Measurements from ENCODE around the gene NME4.
"Not testable (repeated sequence)": the region's sequence is repeated elsewhere in the genome, so short reads cannot be mapped to it uniquely, and the experiment has no call there.

NME4 gene

DNA sequence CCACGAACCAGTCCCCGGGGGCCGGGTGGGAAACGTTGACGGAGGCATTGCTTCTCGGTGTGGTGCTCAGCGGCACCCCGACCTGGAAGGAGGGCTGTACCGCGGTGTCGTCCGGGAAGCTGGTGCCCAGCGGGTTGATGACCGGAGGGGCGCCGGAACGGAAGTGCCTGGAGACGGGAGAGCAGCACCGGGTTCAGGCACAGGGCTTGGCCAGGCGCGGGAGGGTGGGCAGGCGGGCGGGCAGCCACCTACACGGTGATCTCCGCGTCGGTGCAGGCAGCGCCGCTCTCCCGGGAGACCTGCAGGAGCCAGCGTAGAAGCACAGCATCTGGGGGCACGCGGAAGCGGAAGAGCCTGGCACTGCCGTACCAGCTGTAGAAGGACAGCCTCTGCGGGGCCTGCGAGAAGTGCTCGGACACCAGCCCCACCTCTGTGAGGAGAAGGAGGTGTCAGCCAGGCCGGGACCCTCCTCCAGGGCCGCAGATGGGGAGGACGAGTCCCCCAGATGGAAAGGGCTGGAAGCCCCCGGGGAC is 19.5 kb upstream of the NME4 start:
- DNase-seq (ENCODE audit: low spot score): no peak

DNA sequence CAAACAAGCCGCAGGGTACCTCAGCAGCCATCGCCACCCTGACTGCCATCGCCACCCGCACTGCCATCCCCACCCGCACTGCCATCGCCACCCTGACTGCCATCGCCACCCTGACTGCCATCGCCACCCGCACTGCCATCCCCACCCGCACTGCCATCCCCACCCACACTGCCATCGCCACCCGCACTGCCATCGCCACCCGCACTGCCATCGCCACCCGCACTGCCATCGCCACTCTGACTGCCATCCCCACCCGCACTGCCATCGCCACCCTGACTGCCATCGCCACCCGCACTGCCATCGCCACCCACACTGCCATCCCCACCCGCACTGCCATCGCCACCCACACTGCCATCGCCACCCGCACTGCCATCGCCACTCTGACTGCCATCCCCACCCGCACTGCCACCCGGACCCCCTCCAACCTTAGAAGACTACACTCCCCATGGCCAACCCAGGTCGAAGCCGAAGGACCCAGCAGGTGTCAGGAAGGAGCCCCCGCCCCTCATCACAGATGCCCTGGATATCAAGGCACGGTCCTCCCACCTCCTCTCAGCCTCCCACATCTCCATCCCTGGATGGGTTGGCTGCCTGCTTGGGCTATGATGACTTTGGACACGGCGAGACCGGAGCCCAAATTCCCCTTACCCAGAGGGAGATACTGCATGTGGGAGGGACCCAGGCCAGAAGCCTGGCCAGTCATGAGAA is 18.7 kb upstream of the NME4 start:
- not testable (repeated sequence) for DNase-seq (ENCODE audit: low spot score)

DNA sequence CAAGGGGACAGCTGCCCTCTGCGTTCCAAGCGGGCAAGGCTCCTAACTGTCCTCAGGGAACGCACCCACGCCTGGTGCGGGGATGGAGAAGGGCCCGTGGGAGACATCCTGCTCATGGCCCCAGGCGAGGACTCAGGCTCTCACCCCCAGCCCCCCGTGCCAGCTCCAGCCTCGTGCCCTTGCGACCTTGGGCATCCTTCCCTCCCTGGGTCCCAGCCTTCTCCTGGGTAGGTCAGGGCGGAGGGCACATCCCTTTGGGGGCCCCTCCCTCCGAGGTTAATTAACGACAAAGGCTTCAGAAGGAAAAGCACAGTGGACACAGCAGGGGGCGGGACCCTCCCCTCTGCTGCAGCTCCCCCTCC is 18.2 kb upstream of the NME4 start:
- DNase-seq (ENCODE audit: low spot score): no peak

DNA sequence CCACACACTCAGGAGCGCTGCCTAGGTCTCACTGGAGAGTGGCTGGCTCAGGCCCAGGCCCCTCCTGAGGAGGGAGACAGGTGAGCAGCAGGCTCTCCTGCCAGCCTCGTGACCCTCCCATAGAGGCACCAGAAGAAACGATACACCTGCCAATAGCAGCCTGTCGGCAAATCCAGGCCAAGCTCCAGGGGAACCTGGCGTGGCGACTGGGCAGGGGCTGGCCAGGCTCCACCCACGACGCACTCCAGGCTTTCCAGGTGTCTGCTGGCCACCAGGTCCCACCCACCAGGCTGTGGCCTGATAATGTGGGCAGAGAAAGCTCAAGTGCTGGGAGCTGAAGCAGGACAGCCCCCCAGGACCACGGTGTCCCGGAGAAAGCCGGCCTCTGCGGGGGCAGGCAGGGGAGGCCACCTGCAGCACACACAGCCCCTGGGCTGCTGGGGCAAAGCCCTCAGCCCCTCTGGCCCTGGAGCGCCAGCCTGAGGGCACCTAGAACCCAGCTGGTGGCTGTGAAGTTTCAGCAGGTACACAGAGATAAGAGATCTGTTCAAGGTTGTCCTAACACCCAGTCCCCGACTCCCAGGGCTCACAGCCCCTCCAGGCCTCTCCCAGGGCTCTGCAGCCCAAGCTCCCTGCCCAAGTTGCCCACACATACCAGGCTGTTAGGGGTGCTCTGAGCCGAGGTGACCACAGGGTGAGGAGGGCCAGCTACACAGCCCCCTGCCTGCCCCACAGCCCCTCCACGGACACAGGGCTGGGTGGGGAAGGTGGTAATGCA is 17.6 kb upstream of the NME4 start:
- no peak for DNase-seq (ENCODE audit: low spot score)

DNA sequence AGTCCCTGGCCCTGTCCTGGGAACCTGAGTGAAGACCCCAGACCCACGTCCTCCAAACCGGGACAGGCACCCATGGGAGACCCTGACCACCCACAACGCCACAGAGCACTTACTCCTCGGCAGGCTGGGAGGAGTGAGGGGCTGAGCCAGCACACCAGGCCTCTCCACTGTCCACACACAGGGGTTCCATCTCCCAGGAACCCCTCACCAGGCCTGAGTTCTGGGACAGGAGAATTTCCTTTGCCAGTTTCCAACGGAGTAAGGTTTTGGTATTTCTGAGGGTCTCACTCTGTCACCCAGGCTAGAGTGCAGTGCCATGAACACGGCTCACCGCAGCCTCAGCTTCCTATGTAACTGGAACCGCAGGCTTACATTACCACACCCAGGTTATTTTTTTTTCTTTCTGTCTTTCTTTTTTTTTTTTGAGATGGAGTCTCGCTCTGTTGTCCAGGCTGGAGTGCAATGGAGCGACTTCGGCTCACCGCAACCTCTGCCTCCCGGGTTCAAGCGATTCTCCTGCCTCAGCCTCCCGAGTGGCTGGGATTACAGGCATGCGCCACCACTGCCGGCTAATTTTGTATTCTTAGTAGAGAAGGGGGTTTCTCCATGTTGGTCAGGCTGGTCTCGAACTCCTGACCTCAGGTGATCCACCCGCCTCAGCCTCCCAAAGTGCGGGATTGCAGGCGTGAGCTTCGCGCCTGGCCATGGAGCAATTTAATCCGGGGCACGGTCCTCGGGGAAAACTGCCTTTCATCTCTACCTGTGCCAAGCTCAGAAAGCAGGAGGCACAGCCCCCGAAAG is 16.8 kb upstream of the NME4 start:
- DNase-seq (ENCODE audit: low spot score): no peak

DNA sequence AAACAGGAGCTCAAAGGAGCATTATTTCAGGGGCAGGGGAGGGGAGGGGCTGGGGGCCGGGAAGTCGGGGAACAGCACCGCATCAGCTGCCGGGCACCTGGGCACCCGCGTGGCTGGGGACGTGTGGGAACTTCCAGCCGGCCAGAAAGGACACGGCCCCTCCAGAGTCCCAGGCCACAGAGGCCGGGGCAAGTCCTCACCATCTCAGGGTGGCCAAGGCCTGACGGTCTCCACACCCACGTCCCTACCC is 16.3 kb upstream of the NME4 start:
- no peak for DNase-seq (ENCODE audit: low spot score)

DNA sequence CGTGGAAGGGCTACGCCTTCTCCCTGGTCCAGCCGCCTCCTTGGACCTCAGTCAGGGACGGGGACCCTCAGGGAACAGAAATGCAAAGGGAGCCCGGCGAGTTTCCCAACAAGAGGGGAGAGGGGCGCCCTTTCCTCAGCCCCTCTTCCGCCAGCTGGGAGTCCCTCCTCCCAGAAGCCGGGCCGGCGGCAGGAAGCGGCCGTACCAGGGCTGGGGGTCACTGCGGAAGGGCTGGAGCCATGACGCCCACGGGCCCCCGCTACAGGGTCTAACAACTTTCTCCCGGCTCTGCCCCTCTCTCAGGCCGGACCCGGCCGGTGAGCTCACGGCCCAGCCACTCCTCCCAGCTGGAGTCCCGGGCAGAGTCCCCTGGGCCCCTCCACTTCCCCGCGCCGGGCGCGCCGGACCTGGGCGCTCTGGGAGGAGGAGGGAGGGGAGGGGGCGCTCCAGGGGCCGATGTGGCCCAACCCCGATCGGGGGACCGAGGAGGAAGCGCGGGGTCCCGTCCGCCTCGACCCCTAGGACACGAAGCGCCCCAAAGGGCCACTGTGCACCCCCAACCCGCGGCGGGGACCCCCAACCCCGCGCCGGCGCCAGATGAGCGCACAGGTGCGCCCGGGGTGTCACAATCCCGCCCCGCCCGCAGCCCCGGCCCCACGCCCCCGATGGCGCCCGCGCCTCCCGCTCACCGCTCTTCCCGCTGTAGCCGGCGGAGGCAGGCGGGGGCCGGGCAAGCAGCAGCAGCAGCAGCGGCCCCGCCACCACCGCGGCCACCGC is 15.8 kb upstream of the NME4 start:
- DNase-seq (ENCODE audit: low spot score): no peak

DNA sequence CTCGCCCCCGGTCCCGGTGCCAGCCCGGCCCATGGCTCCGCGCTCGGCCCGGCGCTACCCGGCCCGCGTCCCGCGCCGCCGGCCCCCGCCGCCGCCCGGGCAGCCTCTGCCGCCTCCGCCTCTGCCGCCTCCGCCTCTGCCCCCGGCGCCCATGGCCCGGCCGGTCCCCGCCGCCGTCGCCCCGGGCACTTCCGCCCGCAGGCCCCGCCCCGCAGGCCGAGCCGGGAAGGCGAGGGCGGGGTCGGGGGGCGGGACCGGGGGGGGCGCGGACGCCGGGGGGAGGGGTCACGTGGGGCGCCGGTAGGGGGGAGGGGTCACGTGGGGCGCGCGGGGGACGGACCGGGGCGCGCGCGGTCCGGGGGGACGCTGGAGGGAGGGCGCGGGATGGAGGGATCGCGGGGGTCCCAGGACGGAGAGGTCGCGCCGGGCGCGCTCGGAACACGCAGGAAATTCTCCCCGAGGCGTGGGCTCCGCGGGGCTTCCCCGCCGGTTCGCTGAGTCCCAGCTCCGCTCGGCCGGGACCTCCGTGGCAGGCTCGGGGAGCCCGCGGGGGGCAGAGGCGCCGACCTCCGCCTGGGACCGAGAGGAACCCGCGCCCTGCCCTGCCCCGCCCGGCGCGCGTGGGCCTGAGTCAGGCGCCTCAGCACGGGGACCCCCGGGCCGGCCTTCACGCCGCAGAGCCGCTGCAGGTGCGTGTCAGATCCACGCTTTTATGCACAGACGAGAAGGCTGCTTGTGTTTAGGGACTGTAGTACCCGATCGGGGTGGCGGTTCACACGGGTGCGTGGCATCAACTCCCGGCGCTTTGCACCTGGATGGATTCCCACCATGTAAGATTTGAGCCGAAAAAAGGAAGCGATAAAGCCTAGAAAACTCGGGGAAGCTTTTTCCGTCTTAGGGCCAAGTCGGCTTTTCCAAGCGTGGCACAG is 14.9 kb upstream of the NME4 start, which contains the start of gene PGAP6:
Gene PGAP6, minus strand, starts transcription at position 190 of the 929 bp plus-strand sequence. Its CDS starts 157 bp downstream, at position 33.
- peak; percentile 77 for DNase-seq (ENCODE audit: low spot score)

DNA sequence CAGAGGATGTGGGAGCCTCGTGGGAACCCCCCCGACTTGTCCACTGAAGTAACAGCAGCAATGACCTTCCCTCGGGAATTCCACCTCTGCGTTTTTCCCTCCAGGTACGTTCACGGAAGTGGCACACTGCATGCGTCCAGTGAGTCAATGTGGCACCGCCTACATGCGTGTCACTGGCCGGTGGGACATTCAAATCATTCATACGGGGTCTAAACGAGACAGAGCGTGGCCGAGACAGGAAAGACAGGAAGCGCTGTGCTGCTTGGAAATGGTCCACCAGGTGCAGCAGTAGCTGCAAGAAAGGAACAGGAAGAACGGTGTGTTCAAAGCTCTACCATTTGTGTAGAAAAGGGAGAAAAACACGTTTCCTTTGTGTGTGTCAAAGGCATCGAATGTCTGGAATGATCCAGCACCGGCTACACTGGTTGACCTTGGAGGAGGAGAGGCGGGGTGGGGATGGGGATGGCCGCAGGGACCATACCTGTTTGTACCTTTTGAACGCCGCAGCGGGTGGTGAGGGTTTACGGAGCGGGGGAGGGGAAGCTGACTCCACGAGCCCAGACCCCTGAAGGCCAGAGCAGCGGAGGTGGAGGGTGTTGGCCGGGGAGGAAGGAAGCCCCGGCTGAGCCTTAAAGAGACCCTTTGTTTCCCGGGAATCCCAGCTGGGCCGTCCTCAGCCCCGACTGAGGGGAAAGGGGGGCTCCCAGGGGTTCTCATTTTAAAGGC is 13.5 kb upstream of the NME4 start:
- DNase-seq (ENCODE audit: low spot score): no peak

DNA sequence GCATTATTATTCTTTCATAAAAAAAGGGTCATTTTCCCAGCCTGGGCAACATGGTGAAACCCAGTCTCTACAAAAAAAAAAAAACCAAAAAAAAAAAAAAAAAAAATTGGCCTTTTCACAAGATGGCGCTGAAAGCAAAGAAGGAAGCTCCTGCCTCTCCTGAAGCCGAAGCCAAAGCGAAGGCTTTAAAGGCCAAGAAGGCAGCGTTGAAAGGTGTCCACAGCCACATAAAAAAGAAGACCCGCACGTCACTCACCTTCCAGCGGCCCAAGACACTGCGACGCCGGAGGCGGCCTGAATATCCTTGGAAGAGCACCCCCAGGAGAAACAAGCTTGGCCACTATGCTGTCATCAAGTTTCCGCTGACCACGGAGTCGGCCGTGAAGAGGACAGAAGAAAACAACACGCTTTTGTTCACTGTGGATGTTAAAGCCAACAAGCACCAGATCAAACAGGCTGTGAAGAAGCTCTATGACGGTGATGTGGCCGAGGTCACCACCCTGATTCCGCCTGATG is 10.3 kb upstream of the NME4 start:
- peak; percentile 81 for DNase-seq (ENCODE audit: low spot score)

DNA sequence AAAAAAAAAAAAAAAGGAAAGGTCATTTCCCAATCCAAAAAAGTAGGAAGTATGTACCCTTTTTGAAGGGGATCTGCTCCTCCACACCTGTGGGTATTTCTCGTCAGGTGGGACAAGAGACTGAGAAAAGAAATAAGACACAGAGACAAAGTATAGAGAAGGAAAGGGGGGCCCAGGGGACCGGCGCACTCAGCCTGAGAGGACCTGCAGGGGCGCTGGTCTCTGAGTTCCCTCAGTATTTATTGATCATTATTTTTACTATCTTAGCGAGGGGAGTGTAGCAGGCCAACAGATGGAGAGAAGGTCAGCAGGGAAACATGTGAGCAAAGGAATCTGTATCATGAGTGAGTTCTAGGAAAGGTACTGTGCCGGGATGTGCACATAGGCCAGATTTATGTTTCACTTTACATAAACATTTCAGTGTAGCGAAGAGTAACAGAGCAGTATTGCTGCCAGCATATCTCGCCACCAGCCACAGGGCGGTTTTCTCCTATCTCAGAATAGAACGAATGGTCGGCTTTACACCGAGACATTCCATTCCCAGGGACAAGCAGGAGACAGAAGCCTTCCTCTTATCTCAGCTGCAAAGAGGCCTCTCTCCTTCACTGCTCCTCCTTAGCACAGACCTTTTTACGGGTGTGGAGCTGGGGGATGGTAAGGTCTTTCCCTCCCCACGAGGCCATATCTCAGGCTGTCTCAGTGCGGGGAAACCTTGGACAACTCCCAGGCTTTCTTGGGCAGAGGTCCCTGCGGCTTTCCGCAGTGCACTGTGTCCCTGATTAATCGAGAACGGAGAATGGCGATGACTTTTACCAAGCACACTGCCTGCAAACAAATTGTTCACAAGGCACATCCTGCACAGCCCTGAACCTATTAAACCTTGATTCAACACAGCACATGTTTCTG is 9.0 kb upstream of the NME4 start:
- DNase-seq (ENCODE audit: low spot score): not testable (repeated sequence)

DNA sequence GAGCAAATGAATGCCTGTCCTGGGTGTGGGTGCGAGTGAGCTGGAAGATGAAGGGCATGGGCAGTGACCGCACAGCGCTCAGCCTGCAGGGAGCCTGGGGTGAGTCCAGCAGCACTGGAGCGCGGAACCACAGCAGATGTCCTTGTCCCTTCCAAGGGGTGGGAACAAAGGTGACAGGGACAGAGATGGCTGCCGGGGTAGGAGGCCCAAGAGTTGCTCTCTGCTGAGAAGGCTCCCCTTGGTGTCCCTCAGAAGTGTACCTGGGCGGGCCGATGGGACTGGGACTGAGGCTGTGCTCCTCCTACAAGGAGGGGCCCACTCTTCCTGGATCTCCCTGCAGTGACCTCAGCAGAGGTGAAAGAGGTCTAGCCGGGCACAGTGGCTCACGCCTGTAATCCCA is 7.6 kb upstream of the NME4 start:
- DNase-seq (ENCODE audit: low spot score): no peak

DNA sequence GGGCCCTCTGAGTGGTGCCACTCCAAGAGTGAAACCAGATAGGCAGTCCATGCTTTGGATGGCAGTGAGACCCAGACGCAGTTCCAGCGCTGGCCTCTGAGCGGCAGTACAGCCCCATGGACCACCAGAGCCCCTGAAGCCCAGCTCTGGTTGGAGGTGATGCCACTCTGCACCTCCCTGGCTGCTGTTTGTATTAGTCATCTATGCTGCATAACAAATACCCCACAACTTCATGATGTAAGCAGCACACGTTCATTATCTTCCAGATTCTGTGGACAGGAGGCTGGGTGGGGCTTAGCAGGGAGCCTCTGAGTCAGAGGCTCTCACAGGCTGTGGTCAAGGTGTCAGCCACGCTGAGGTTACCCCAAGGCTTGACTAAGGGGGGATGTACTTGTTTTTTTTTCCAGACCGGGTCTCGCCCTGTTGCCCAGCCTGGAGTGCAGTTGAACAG is 5.1 kb upstream of the NME4 start:
- no peak for DNase-seq (ENCODE audit: low spot score)

DNA sequence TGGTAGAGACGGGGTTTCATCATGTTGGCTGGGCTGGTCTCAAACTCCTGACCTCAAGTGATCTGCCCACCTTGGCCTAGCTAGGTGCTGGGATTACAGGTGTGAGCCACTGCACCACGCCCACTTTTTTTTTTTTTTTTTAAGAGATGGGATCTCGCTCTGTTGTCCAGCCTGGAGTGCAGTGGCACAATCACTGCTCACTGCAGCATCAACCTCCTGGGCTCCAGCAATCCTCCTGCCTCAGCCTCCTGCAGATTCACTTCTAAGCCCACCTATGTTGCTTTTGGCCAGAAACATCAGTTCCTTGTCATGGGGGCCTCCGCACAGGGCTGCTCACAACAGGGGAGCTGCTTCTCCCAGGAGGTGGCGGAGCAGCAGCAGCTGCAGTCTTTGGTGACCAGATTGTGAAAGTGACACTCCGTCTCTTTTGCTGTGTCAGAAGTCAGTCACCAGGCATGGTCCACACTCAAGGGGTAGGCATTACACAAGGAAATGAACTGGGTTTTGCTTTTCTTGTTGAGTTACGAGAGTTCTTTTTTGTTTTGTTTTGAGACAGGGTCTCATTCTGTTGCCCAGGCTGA is 4.5 kb upstream of the NME4 start:
- DNase-seq (ENCODE audit: low spot score): no peak

DNA sequence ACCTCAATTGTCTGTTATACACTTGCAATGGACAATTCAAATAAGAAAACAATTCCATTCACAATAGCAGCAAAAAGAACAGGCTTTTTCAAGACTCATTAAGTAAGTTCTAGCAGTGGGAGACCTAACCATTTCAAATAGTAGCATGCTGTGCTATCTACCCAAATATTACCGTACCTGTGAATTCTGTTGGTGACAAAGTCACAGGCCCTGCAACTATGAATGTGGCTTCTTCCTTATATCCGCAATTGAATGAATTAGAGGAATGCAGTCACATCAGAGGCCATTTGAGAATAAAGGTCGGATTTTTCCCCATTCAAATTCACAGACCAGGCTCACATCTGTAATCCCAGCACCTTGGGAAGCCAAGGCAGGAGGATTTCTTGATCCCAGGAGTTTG is 800 bp upstream of the NME4 start:
- DNase-seq (ENCODE audit: low spot score): peak; percentile 69

DNA sequence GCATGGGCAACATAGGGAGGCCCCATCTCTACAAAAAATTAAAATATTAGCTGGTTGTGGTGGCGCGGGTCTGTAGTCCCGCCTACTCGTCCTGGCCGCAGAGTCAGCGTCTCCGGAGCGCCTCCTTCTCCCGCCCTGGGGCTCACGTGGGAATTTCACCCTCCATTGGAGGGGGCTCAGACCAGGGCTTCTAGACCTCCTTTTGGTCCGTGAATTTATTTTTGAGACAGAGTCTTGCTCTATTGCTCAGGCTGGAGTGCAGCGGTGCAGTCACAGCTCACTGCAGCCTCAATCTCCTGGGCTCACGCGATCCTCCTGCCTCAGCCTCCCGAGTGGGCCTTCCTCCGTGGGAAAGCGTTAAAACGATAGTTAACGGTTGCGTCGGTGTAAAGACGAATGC is 394 bp upstream of the NME4 start:
- DNase-seq (ENCODE audit: low spot score): no peak

DNA sequence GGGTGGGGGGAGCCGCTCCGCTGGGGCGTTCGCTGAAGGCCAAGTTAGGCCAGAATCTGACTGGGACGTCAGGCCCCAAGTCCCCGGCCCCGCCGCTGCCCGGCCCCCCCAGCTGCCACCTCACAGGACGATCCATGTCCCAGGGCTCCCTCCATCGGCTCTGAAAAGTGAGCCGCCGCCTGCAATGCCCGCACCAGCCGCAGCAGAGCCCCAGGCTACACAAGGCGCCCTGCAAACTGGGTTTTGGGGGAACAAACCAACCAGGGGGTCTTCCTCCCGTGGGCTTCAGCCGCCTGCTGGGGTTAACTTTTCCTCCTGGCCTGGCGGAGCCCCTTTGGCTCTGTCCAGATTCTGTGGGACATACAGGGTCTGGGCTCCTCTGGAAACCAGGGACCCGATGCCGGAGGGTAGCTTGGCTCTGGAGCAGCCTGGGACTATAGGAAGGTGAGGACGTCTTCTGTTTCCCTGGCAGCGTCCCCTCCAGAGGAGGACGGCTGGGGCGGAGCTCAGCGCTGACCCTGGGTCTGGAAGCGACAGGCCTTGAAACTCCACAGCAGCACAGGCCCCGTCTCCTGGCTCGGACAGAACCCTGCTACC is 835 bp downstream of the NME4 start:
- DNase-seq (ENCODE audit: low spot score): no peak

All from globus pallidus (tissue), 1 donor.